Spleen (tissue), 11 donors: ENCODE results near the gene GRIA4. TPM values are rescaled to one million over a fixed set of nuclear protein-coding genes. Genes with fewer than 3 reads are reported as not detected.

Source experiments
- DNase-seq: peaks from one replicate; pipeline ENCODE4 v3.0.0-alpha.2; 2020
- H3K27ac ChIP-seq, 8 donors: fragments of 200-600 bp; sonication (generic) in 7 of 8; 1 replicate in 4 of 8; 2 replicates in 4 of 8; pipeline versions ENCODE4 v1.5.0 to v1.8.0; 2016 to 2021; ENCODE audit warnings: inconsistent platforms in 4 of 8, mild to moderate bottlenecking in 4 of 8, moderate library complexity in 1 of 8
- H3K27me3 ChIP-seq, 7 donors: fragments of 200-600 bp; sonication (generic) in 6 of 7; replicated peaks in 1 of 7; 1 replicate in 4 of 7; 2 replicates in 3 of 7; pipeline versions ENCODE4 v1.5.0 to v1.8.0; 2016 to 2021; ENCODE audit warnings: inconsistent platforms in 3 of 7, mild to moderate bottlenecking in 1 of 7
- H3K36me3 ChIP-seq, 6 donors: fragments of 200-600 bp; sonication (generic) in 5 of 6; 1 replicate in 4 of 6; 2 replicates in 2 of 6; pipeline versions ENCODE4 v1.5.0 to v1.8.0; 2016 to 2021; ENCODE audit warnings: inconsistent platforms in 2 of 6
- H3K4me1 ChIP-seq, 6 donors: fragments of 200-600 bp; sonication (generic) in 5 of 6; 1 replicate in 3 of 6; 2 replicates in 3 of 6; pipeline versions ENCODE4 v1.5.0 to v1.8.0; 2016 to 2021; ENCODE audit warnings: inconsistent platforms in 3 of 6
- H3K4me3 ChIP-seq, 8 donors: fragments of 200-600 bp; sonication (generic) in 7 of 8; 1 replicate in 4 of 8; 2 replicates in 4 of 8; pipeline versions ENCODE4 v1.5.0 to v1.8.0; 2016 to 2021; ENCODE audit warnings: inconsistent platforms in 4 of 8, mild to moderate bottlenecking in 4 of 8, moderate library complexity in 2 of 8
- H3K9me3 ChIP-seq, 8 donors: fragments of 200-600 bp; sonication (generic) in 7 of 8; 1 replicate in 4 of 8; 2 replicates in 4 of 8; pipeline versions ENCODE4 v1.5.0 to v1.8.0; 2016 to 2021; ENCODE audit warnings: inconsistent platforms in 4 of 8
- CTCF ChIP-seq, 11 experiments: fragments of 200-600 bp in 7 of 11; fragments of 450-650 bp in 4 of 11; sonication (generic) in 4 of 11; IDR thresholded peaks in 8 of 11; conservative IDR thresholded peaks in 3 of 11; 1 replicate in 7 of 11; 2 replicates in 4 of 11; pipeline versions ENCODE4 v1.4.0 to v1.8.0; 2016 to 2021; ENCODE audit warnings: antibody characterized with exemption in 11 of 11, inconsistent platforms in 4 of 11, mild to moderate bottlenecking in 1 of 11
- POLR2A ChIP-seq, 3 donors: fragments of 450-650 bp; IDR thresholded peaks; one replicate each; pipeline ENCODE4 v1.5.1; 2017; ENCODE audit warnings: antibody characterized with exemption in 3 of 3, mild to moderate bottlenecking in 1 of 3
- POLR2AphosphoS5 ChIP-seq, 3 donors: sonication (generic); formaldehyde crosslinking; IDR thresholded peaks; one replicate each; pipeline ENCODE4 v1.5.1; 2017; ENCODE audit warnings: antibody characterized with exemption in 3 of 3
- WGBS, 5 donors: extraction: QIAGEN DNeasy Blood & Tissue Kit in 3 of 5; methylation state at CpG; one replicate each; pipeline versions ENCODE4 v1.1.5 to v1.1.7; 2013 to 2018; 5-methylcytosine and 5-hydroxymethylcytosine counted together
- intact Hi-C: fragments of 100-400 bp; cut with DNase I; formaldehyde crosslinking; loops from one replicate; pipeline ENCODE4 v1.15.0; 2023; ENCODE audit warnings: low total_unique reads
- polyA plus RNA-seq, 3 donors: library from polyadenylated mRNA; stranded (reverse); fragments of 200-250 nt; gene quantifications; one replicate each; pipeline ENCODE4 v1.2.1, GENCODE V29; 2013
- total RNA-seq, 7 donors: library from RNA; depleted of rRNA in 3 of 7; stranded (reverse); fragments of >200 nt in 3 of 7; fragmentation: NEBNext Ultra II Directional in 4 of 7; extraction: Animal tissue kit (Norgen Biotek cat#: 25700) in 4 of 7; gene quantifications; one replicate each; pipeline versions ENCODE4 v1.1.0 to v1.2.1, GENCODE V29; 2016 to 2021
- donor health status: healthy with polysubstance abuse.
- donor health status: DM: no; HTN: no; CAD: no; lungs with moderate emphysema.
- donor health status: DM: no; HTN: no; CAD: no.
- donor health status: Bipolar disorder and iron deficiency.
- donor health status: healthy.
- donor health status: DM: no; HTN: no; CAD: no.
- donor health status: DM: yes; HTN: yes; CAD: no.

The GRIA4 gene
- total and polyA plus RNA-seq, 10 donors: not detected

- no peak for TF ChIP-seq POLR2A (IDR thresholded peaks at IDR 0.05)
- no peak for TF ChIP-seq POLR2AphosphoS5 (IDR thresholded peaks at IDR 0.05)
- no peak for TF ChIP-seq CTCF (IDR thresholded peaks at IDR 0.05 in 8 of 11, conservative IDR thresholded peaks at IDR 0.05 in 3 of 11)
- H3K9me3 ChIP-seq: no peaks in the 10 kb centered on the region
Measured at GRCh38 chr11:105720096-105720495, 110.2 kb downstream of the GRIA4 start.

GRCh38 chr11:105723269-105723668, 113.4 kb downstream of the GRIA4 start:
- intact Hi-C loops: no loop called here
- 70 to 87% (median 83%) methylated on average over 3 of the region's 3 CpGs for WGBS, 5 donors

More at GRCh38 chr11:105720096-105720495, 110.2 kb downstream of the GRIA4 start:
- H3K27ac ChIP-seq: no peak overlapping the region
- H3K36me3 ChIP-seq: no peaks in the 10 kb centered on the region
- intact Hi-C loops: no loop called here
- no peaks in the 10 kb centered on the region for H3K27me3 ChIP-seq
- 77 to 87% (median 82%) methylated on average over 2 of the region's 2 CpGs for WGBS, 5 donors
- no peak for DNase-seq
- H3K4me3 ChIP-seq: no peak overlapping the region
- H3K4me1 ChIP-seq: no peaks in the 10 kb centered on the region

GRCh38 chr11:105732611-105733010, 122.7 kb downstream of the GRIA4 start:
- intact Hi-C loops: no loop called here
- WGBS, 5 donors: 91 to 97% (median 94%) methylated on average over 3 of the region's 3 CpGs
- H3K4me3 ChIP-seq: no peak overlapping the region

More at GRCh38 chr11:105723269-105723668, 113.4 kb downstream of the GRIA4 start:
- Histone ChIP-seq H3K27me3 (no peaks in the 10 kb centered on the region), H3K9me3 (peaks cover 0 to 19% (median 1%) of the 10 kb centered on the region in 8 donors), H3K36me3 (no peaks in the 10 kb centered on the region), H3K4me3 (no peak overlapping the region), H3K27ac (no peak overlapping the region), H3K4me1 (no peaks in the 10 kb centered on the region)
- no peak for TF ChIP-seq CTCF (IDR thresholded peaks at IDR 0.05 in 8 of 11, conservative IDR thresholded peaks at IDR 0.05 in 3 of 11)
- TF ChIP-seq POLR2A (IDR thresholded peaks at IDR 0.05): no peak
- TF ChIP-seq POLR2AphosphoS5 (IDR thresholded peaks at IDR 0.05): no peak
- no peak for DNase-seq

GRCh38 chr11:105734426-105734825, 124.6 kb downstream of the GRIA4 start:
- H3K27me3 ChIP-seq: no peaks in the 10 kb centered on the region
- H3K9me3 ChIP-seq: peaks cover 0 to 15% (median 0%) of the 10 kb centered on the region in 8 donors
- no peak overlapping the region for H3K4me3 ChIP-seq
- H3K36me3 ChIP-seq: no peaks in the 10 kb centered on the region
- no peak overlapping the region for H3K27ac ChIP-seq
- H3K4me1 ChIP-seq: no peaks in the 10 kb centered on the region
- no peak for DNase-seq
- WGBS, 5 donors: 68 to 89% (median 76%) methylated on average over 1 of the region's 1 CpG
- intact Hi-C loops: no loop called here
- TF ChIP-seq CTCF (IDR thresholded peaks at IDR 0.05 in 8 of 11, conservative IDR thresholded peaks at IDR 0.05 in 3 of 11) (no peak), POLR2AphosphoS5 (IDR thresholded peaks at IDR 0.05) (no peak), POLR2A (IDR thresholded peaks at IDR 0.05) (no peak)

More at GRCh38 chr11:105732611-105733010, 122.7 kb downstream of the GRIA4 start:
- H3K36me3 ChIP-seq: no peaks in the 10 kb centered on the region
- H3K4me1 ChIP-seq: no peaks in the 10 kb centered on the region
- H3K27me3 ChIP-seq: no peaks in the 10 kb centered on the region
- TF ChIP-seq POLR2A (IDR thresholded peaks at IDR 0.05) (no peak), CTCF (IDR thresholded peaks at IDR 0.05 in 8 of 11, conservative IDR thresholded peaks at IDR 0.05 in 3 of 11) (no peak), POLR2AphosphoS5 (IDR thresholded peaks at IDR 0.05) (no peak)
- DNase-seq: no peak
- H3K9me3 ChIP-seq: peaks cover 0 to 33% (median 6%) of the 10 kb centered on the region in 8 donors
- H3K27ac ChIP-seq: no peak overlapping the region
